H1 (cell line): ENCODE data around the gene LARP4B. TPM values are rescaled to one million over a fixed set of nuclear protein-coding genes. Genes with fewer than 3 reads are reported as not detected.

ENCODE experiments used
- CTCF ChIA-PET: fragments of 300-600 bp; sonication (Branson Sonifier 250); formaldehyde crosslinking; loops from one replicate; lab custom pipeline; 2021; ENCODE audit not compliant: partially characterized antibody; lab: Charles Lee
- POLR2A ChIA-PET: fragments of 300-600 bp; sonication (Branson Sonifier 250); formaldehyde crosslinking; loops from one replicate; lab custom pipeline; 2021; ENCODE audit warnings: inconsistent platforms; ENCODE audit not compliant: partially characterized antibody; lab: Charles Lee
- DNase-seq, 2 experiments: peaks; one replicate each; pipeline versions ENCODE4 v3.0.0 to v3.0.0-alpha.2; 2010 to 2022; ENCODE audit warnings: low spot score in 2 of 2, low read depth in 1 of 2, mixed read lengths in 1 of 2
- FAIRE-seq: peaks from 2 replicates; lab custom pipeline; 2011; peaks lifted over from hg19 to GRCh38; lab: Jason Lieb, UNC
- H2AFZ ChIP-seq: 2 replicates; pipeline ENCODE4 v1.8.1; 2012; ENCODE audit warnings: low read length, inconsistent platforms
- H2AK5ac ChIP-seq: 2 replicates; pipeline ENCODE4 v1.6.1; 2013; ENCODE audit warnings: low read depth, low read length
- H2BK120ac ChIP-seq: replicated peaks from 2 replicates; pipeline ENCODE3; 2013; ENCODE audit warnings: low read depth, low read length, inconsistent platforms
- H2BK12ac ChIP-seq: 2 replicates; pipeline ENCODE4 v1.6.1; 2013; ENCODE audit warnings: low read depth, low read length
- H2BK15ac ChIP-seq: 2 replicates; pipeline ENCODE4 v1.6.1; 2013; ENCODE audit warnings: low read length
- H2BK20ac ChIP-seq: 2 replicates; pipeline ENCODE4 v1.6.1; 2013; ENCODE audit warnings: low read length
- H2BK5ac ChIP-seq: 2 replicates; pipeline ENCODE4 v1.6.1; 2013; ENCODE audit warnings: low read depth, low read length
- H3K14ac ChIP-seq: 2 replicates; pipeline ENCODE4 v1.6.1; 2013; ENCODE audit warnings: inconsistent platforms; ENCODE audit not compliant: insufficient read length
- H3K18ac ChIP-seq: 2 replicates; pipeline ENCODE4 v1.6.1; 2013; ENCODE audit warnings: low read length; ENCODE audit errors: extremely low read depth
- H3K23ac ChIP-seq: 2 replicates; pipeline ENCODE4 v1.6.1; 2013; ENCODE audit warnings: inconsistent platforms; ENCODE audit not compliant: insufficient read length
- H3K23me2 ChIP-seq: 2 replicates; pipeline ENCODE4 v1.6.1; 2013; ENCODE audit warnings: low read depth, low read length
- H3K27ac ChIP-seq: 2 replicates; pipeline ENCODE4 v1.6.1; 2011; ENCODE audit warnings: low read depth, low read length, inconsistent platforms
- H3K27me3 ChIP-seq, 4 experiments: replicated peaks in 1 of 4; 1 replicate in 1 of 4; 2 replicates in 3 of 4; pipeline versions ENCODE4 v1.6.1 to v1.8.1; 2011 to 2013; ENCODE audit warnings: low read length in 3 of 4, mild to moderate bottlenecking in 3 of 4, inconsistent platforms in 2 of 4, mixed read lengths in 2 of 4, moderate library complexity in 1 of 4; ENCODE audit not compliant: control insufficient read depth in 3 of 4, insufficient read depth in 3 of 4; ENCODE audit errors: extremely low read depth in 1 of 4
- H3K36me3 ChIP-seq, 4 experiments: 2 replicates each; pipeline versions ENCODE4 v1.6.1 to v1.8.1; 2011 to 2013; ENCODE audit warnings: mild to moderate bottlenecking in 4 of 4, low read length in 3 of 4, moderate library complexity in 2 of 4, control low read depth in 1 of 4, inconsistent platforms in 1 of 4; ENCODE audit not compliant: insufficient read depth in 4 of 4, control insufficient read depth in 2 of 4
- H3K4ac ChIP-seq: replicated peaks from 2 replicates; pipeline ENCODE3; 2013; ENCODE audit warnings: low read length, low read depth, mixed read lengths, inconsistent platforms; ENCODE audit not compliant: insufficient read length
- H3K4me1 ChIP-seq, 4 experiments: replicated peaks in 1 of 4; 1 replicate in 1 of 4; 2 replicates in 3 of 4; pipeline versions ENCODE4 v1.6.1 to v1.8.1; 2011 to 2013; ENCODE audit warnings: low read length in 3 of 4, inconsistent platforms in 2 of 4, mixed read lengths in 1 of 4; ENCODE audit not compliant: insufficient read depth in 4 of 4, control insufficient read depth in 3 of 4
- H3K4me2 ChIP-seq, 2 experiments: 2 replicates each; pipeline versions ENCODE4 v1.6.1 to v1.8.1; 2011 to 2013; ENCODE audit warnings: low read depth in 2 of 2, low read length in 2 of 2, control low read depth in 1 of 2, inconsistent platforms in 1 of 2, mild to moderate bottlenecking in 1 of 2; ENCODE audit not compliant: insufficient read depth in 1 of 2
- H3K4me3 ChIP-seq, 4 experiments: fragments of 200-600, 300-600 bp in 1 of 4; sonication (generic), shearing (Covaris generic), sonication (Bioruptor Twin) in 1 of 4; 2 replicates each; pipeline versions ENCODE4 v1.5.1 to v1.8.1; 2011 to 2016; ENCODE audit warnings: low read length in 4 of 4, low read depth in 3 of 4, control low read depth in 2 of 4, inconsistent platforms in 2 of 4, mild to moderate bottlenecking in 2 of 4, mixed read lengths in 1 of 4, moderate library complexity in 1 of 4; ENCODE audit not compliant: insufficient read depth in 2 of 4; ENCODE audit errors: extremely low read depth in 1 of 4
- H3K56ac ChIP-seq: replicated peaks from 2 replicates; pipeline ENCODE3; 2013; ENCODE audit warnings: low read depth, mild to moderate bottlenecking, mixed read lengths, low read length, inconsistent platforms; ENCODE audit not compliant: insufficient read length
- H3K79me1 ChIP-seq: 2 replicates; pipeline ENCODE4 v1.6.1; 2013; ENCODE audit warnings: low read depth, low read length, control low read depth
- H3K79me2 ChIP-seq, 2 experiments: 2 replicates each; pipeline versions ENCODE4 v1.6.1 to v1.8.1; 2012 to 2013; ENCODE audit warnings: low read length in 2 of 2, mild to moderate bottlenecking in 2 of 2, inconsistent platforms in 1 of 2; ENCODE audit not compliant: insufficient read depth in 2 of 2, control insufficient read depth in 1 of 2
- H3K9ac ChIP-seq, 4 experiments: replicated peaks in 1 of 4; 1 replicate in 1 of 4; 2 replicates in 3 of 4; pipeline versions ENCODE4 v1.6.1 to v1.8.1; 2011 to 2013; ENCODE audit warnings: low read depth in 3 of 4, low read length in 3 of 4, control low read depth in 2 of 4, mild to moderate bottlenecking in 2 of 4, moderate library complexity in 2 of 4, inconsistent platforms in 1 of 4; ENCODE audit errors: extremely low read depth in 1 of 4
- H3K9me3 ChIP-seq, 2 experiments: 2 replicates each; pipeline versions ENCODE4 v1.6.1 to v1.8.1; 2012 to 2013; ENCODE audit warnings: mild to moderate bottlenecking in 2 of 2, moderate library complexity in 2 of 2, control low read depth in 1 of 2, inconsistent platforms in 1 of 2, low read depth in 1 of 2, low read length in 1 of 2, mixed read lengths in 1 of 2; ENCODE audit not compliant: insufficient read depth in 2 of 2
- H4K20me1 ChIP-seq, 2 experiments: replicated peaks in 1 of 2; 2 replicates each; pipeline versions ENCODE3 to v1.8.1; 2011 to 2013; ENCODE audit warnings: inconsistent platforms in 2 of 2, low read length in 2 of 2, mild to moderate bottlenecking in 1 of 2; ENCODE audit not compliant: insufficient read depth in 2 of 2, control insufficient read depth in 1 of 2
- H4K5ac ChIP-seq: 2 replicates; pipeline ENCODE4 v1.6.1; 2013; ENCODE audit warnings: low read length, low read depth, mixed read lengths, inconsistent platforms; ENCODE audit not compliant: insufficient read length
- H4K8ac ChIP-seq: 2 replicates; pipeline ENCODE4 v1.8.0; 2013; ENCODE audit warnings: mild to moderate bottlenecking, moderate library complexity, low read length, inconsistent platforms; ENCODE audit not compliant: insufficient read depth; ENCODE audit errors: extremely low read depth
- H4K91ac ChIP-seq: replicated peaks from 2 replicates; pipeline ENCODE3; 2013; ENCODE audit warnings: low read length, mixed read lengths, inconsistent platforms; ENCODE audit not compliant: insufficient read length
- CHD1 ChIP-seq: IDR thresholded peaks from 2 replicates; pipeline ENCODE4 v1.6.1; 2012; ENCODE audit warnings: low read depth, low read length, improper control_type of control experiment
- CHD2 ChIP-seq: IDR thresholded peaks from 2 replicates; pipeline ENCODE4 v1.6.1; 2012; ENCODE audit warnings: low read length, improper control_type of control experiment
- EP300 ChIP-seq, 2 experiments: IDR thresholded peaks; 1 replicate in 1 of 2; 2 replicates in 1 of 2; pipeline ENCODE4 v1.6.1; 2011 to 2012; ENCODE audit warnings: low read depth in 2 of 2, low read length in 2 of 2, mild to moderate bottlenecking in 2 of 2, borderline replicate concordance in 1 of 2, inconsistent platforms in 1 of 2, moderate library complexity in 1 of 2
- FOSL1 ChIP-seq: IDR thresholded peaks from 2 replicates; pipeline ENCODE4 v1.6.1; 2011; ENCODE audit warnings: mild to moderate bottlenecking, low read depth, low read length, moderate library complexity; ENCODE audit not compliant: insufficient read depth
- SIRT6 ChIP-seq: IDR thresholded peaks from one replicate; pipeline ENCODE4 v1.7.1; 2012; ENCODE audit warnings: low read length, inconsistent platforms
- SRF ChIP-seq: IDR thresholded peaks from 2 replicates; pipeline ENCODE4 v1.6.1; 2011; ENCODE audit warnings: mild to moderate bottlenecking, low read depth, low read length, moderate library complexity
- WGBS, 2 experiments: shearing (Covaris generic) in 1 of 2; methylation state at CpG; one replicate each; pipeline versions ENCODE4 v1.1.6 to v1.1.7; 2013 to 2015; ENCODE audit warnings: low lambda C conversion rate in 2 of 2, mixed read lengths in 2 of 2, inconsistent platforms in 1 of 2, low coverage in 1 of 2, missing lambda C conversion rate in 1 of 2; ENCODE audit not compliant: insufficient replicate concordance in 2 of 2, insufficient coverage in 1 of 2, insufficient read length in 1 of 2; ENCODE audit errors: extremely low coverage in 1 of 2, missing lambda C conversion rate in 1 of 2; 5-methylcytosine and 5-hydroxymethylcytosine counted together
- polyA plus RNA-seq, 7 experiments: library from polyadenylated mRNA; depleted of rRNA in 3 of 7; stranded (reverse) in 5 of 7; unstranded in 2 of 7; fragments of >200 nt in 5 of 7; fragments of 200-250 nt in 2 of 7; gene quantifications; 1 replicate in 5 of 7; 2 replicates in 1 of 7; 4 replicates in 1 of 7; pipeline versions ENCODE4 v1.2.1 to v1.2.3, GENCODE V29; 2011 to 2013; ENCODE audit warnings: missing spikeins in 2 of 7, mixed read lengths in 2 of 7
- total RNA-seq: library from RNA; stranded (reverse); fragmentation: NEBNext Ultra II Directional; extraction: Animal tissue kit (Norgen Biotek cat#: 25700); gene quantifications from 2 replicates; pipeline ENCODE4 v1.2.1, GENCODE V29; 2021

The LARP4B gene
- total and polyA plus RNA-seq, 2 of the 8 experiments (the other 6 are each of a cell fraction or from before 2014, with no cell fraction given), result 20.1 to 78.6 TPM

DNA sequence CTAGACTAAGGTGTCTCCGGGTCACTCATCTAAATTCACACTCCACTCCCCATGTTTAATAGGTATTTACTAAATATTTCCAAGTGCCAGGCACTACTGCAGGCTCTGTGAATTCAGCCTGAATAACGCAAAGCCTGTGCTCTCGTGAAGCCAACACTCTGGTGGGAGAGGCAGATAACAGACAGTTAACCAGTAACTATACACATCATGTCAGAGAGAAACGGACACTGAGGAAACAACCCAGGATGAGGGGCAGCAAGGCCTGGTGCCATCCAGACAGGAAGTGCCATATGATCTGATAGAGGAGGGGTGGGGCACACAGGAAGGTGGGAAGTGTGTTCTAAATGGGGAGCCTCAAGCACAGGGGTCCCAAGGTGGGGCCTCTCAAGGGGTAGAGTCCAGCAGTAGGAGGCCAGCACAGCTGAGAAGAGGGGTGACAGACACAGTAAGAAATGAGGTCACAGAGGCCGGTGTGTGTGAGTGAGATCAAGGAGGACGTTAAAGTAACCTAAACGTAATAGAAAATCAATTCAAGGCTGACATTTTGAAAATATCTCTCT, 85.3 kb downstream of the LARP4B start:
- Histone ChIP-seq H3K23me2 (no peaks in the 10 kb centered on the region), H3K27ac (0 out of 2 replicates have a peak overlapping the region, but pooled peaks have one; percentile 9), H3K56ac (no peak overlapping the region), H3K23ac (no peak overlapping the region), H3K36me3 (peaks cover 5 to 35% (median 23%) of the 10 kb centered on the region in 4 experiments; a peak in 6 of 8 replicates), H3K18ac (no peak overlapping the region), H3K79me1 (peaks cover 6% of the 10 kb centered on the region), H2BK120ac (no peak overlapping the region), H3K4me2 (no peak overlapping the region), H2BK20ac (no peak overlapping the region), H2AFZ (no peak overlapping the region), H3K4ac (no peak overlapping the region), H4K5ac (no peak overlapping the region), H2BK12ac (no peak overlapping the region), H4K20me1 (peaks cover 0 to 17% of the 10 kb centered on the region in 2 experiments), H3K9ac (no peak overlapping the region), H3K4me1 (no peaks in the 10 kb centered on the region), H3K4me3 (no peak overlapping the region), H2BK15ac (no peak overlapping the region), H2AK5ac (no peak overlapping the region), H2BK5ac (no peak overlapping the region), H3K14ac (no peak overlapping the region), H3K27me3 (no peaks in the 10 kb centered on the region), H3K79me2 (peaks cover 3 to 52% of the 10 kb centered on the region in 2 experiments; a peak in 3 of 4 replicates), H4K8ac (no peak overlapping the region), H3K9me3 (peaks cover 2 to 5% of the 10 kb centered on the region in 2 experiments; a peak in 3 of 4 replicates), H4K91ac (no peak overlapping the region)
- POLR2A ChIA-PET, result no interaction called here
- CTCF ChIA-PET, result interaction anchor here (0.7 to 2.2 kb wide), 2 partner anchors 19 kb away, joined by 3 to 8 read pairs; no protein-coding TSS in a partner anchor
- FAIRE-seq (no peak), DNase-seq (no peak)
- 93% methylated on average over 7 of the region's 7 CpGs; no CpG with 5 or more reads in 1 of the 2 experiments for WGBS, 2 experiments
- TF ChIP-seq SIRT6 (no peak), CHD1 (no peak), FOSL1 (no peak), SRF (no peak), CHD2 (no peak), EP300 (IDR thresholded peaks at IDR 0.05; ENCODE audit: borderline replicate concordance in 1 of 2, low read depth in 2 of 2, low read length in 2 of 2) (no peak)
